Measurements from ENCODE around the gene CLCNKB. TPM values are rescaled to one million over a fixed set of nuclear protein-coding genes. Genes with fewer than 3 reads are reported as not detected.

CLCNKB gene
- total and polyA plus RNA-seq, 12 donors: 0.57 to 3.4 (median 2.0) TPM

DNA sequence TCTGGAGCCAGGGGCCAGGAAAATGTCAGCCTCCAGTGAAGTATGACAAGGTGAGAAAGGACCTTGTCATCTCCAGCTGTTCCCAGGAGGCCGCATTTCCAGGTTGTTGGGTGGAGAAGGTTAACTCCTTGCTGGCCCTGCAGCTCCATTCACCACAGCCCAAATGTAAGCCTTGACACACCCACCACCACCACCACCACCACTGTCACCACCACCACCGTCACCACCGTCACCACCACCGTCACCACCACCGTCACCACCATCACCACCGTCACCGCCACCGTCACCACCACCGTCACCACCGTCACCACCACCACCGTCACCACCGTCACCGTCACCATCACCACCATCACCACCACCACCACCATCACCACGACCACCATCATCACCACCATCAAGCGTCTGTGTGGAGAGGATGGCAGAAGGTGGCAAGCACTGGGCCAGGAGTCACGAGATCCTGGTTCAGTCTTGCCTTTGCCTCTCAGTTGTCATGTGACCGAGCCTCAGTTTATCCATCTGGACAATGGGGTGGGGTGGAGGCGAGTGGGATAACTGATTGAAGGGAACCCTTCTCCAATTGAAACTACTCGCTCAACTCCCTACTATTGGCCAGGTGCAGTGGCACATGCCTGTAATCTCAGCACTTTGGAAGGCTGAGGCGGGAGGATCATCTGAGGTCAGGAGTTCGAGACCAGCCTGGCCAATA, 51.0 kb downstream of the CLCNKB start:
- Histone ChIP-seq H3K36me3 (no peaks in the 10 kb centered on the region), H3K4me3 (no peak overlapping the region), H3K9me3 (no peaks in the 10 kb centered on the region), H3K27ac (no peak overlapping the region), H3K4me1 (no peaks in the 10 kb centered on the region), H3K27me3 (no peaks in the 10 kb centered on the region)
- ATAC-seq (no peak), DNase-seq (no peak)
- 94 to 97% methylated on average over 21 of the region's 21 CpGs for WGBS, 2 donors
- TF ChIP-seq, protein P1, sequence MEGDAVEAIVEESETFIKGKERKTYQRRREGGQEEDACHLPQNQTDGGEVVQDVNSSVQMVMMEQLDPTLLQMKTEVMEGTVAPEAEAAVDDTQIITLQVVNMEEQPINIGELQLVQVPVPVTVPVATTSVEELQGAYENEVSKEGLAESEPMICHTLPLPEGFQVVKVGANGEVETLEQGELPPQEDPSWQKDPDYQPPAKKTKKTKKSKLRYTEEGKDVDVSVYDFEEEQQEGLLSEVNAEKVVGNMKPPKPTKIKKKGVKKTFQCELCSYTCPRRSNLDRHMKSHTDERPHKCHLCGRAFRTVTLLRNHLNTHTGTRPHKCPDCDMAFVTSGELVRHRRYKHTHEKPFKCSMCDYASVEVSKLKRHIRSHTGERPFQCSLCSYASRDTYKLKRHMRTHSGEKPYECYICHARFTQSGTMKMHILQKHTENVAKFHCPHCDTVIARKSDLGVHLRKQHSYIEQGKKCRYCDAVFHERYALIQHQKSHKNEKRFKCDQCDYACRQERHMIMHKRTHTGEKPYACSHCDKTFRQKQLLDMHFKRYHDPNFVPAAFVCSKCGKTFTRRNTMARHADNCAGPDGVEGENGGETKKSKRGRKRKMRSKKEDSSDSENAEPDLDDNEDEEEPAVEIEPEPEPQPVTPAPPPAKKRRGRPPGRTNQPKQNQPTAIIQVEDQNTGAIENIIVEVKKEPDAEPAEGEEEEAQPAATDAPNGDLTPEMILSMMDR (IDR thresholded peaks at IDR 0.05): no peak
- intact Hi-C loops (cut with DNase I): no loop called here

DNA sequence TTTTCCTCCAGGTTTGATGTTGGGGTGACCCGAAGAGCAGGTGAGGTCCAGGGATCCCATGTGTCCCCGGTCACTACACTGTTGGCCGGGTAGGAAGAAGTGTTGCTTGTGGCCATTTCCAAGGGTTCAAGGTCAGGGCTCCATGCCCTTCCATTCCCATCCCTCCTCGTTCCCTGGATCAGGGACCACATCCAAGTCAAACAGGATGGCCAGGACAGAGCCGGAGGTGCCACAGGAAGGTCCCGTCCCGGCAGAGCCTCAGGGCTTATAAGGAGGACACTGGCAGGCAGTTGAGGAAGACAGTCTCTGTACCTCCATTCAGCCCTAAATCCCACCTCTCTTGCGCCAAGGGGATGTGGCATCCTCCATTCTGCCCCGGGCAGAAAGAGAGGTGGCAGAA, 51.9 kb downstream of the CLCNKB start:
- no peaks in the 10 kb centered on the region for H3K4me1 ChIP-seq
- no peak overlapping the region for H3K4me3 ChIP-seq
- intact Hi-C loops (cut with DNase I): no loop called here
- no peak overlapping the region for H3K27ac ChIP-seq
- WGBS, 2 donors: 60 to 70% methylated on average over 9 of the region's 9 CpGs
- no peaks in the 10 kb centered on the region for H3K9me3 ChIP-seq
- no peaks in the 10 kb centered on the region for H3K27me3 ChIP-seq
- no peak for DNase-seq
- TF ChIP-seq, protein P1 (IDR thresholded peaks at IDR 0.05): no peak
- ATAC-seq: no peak
- no peaks in the 10 kb centered on the region for H3K36me3 ChIP-seq

DNA sequence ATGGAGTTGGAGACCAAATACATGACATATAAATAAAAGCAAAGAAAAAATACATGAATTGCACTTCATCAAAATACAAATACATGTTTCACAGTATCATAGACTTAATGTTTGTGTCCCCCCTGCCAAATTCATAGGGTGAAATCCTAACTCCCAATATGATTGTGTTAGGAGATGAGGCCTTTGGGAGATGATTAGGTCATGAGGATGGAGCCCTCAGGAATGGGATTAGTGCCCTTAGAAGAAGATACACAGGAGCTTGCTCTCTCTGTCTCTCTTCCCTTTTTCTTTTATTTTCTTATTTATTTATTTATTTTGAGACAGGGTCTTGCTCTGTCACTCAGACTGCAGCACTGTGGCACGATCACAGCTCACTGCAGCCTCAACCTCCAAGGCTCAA, 55.8 kb downstream of the CLCNKB start:
- intact Hi-C loops (cut with DNase I): no loop called here
- Histone ChIP-seq H3K4me1 (no peaks in the 10 kb centered on the region), H3K9me3 (no peaks in the 10 kb centered on the region), H3K36me3 (no peaks in the 10 kb centered on the region), H3K4me3 (no peak overlapping the region), H3K27ac (no peak overlapping the region), H3K27me3 (no peaks in the 10 kb centered on the region)
- TF ChIP-seq, protein P1 (IDR thresholded peaks at IDR 0.05): no peak
- DNase-seq (no peak), ATAC-seq (no peak)
- WGBS, 2 donors: 97 to 100% methylated on average over 1 of the region's 1 CpG

DNA sequence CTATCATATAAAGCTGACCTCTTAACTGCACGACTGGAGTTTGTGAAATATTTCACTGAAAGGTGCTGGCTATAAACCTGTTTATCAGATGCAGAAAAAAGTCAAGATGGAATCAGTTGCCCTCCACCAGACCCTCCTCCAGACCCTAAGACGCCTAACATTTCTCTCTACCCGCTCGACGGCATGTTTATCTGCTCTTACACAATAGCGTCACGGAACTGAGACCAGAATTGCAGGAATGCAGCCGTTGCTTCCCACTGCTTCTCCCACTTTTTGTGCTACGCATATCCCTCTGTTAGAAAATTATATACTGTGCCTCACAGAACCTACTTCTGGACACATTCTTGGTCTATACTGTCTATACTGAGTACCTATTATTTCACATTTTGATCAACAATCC, 58.0 kb downstream of the CLCNKB start:
- 77 to 84% methylated on average over 9 of the region's 9 CpGs for WGBS, 2 donors
- ATAC-seq (no peak), DNase-seq (no peak)
- H3K4me1 ChIP-seq: peaks cover 0 to 4% (median 0%) of the 10 kb centered on the region in 9 donors
- H3K9me3 ChIP-seq: no peaks in the 10 kb centered on the region
- no peak overlapping the region for H3K27ac ChIP-seq
- TF ChIP-seq, protein P1 (IDR thresholded peaks at IDR 0.05): no peak
- intact Hi-C loops (cut with DNase I): no loop called here
- no peaks in the 10 kb centered on the region for H3K36me3 ChIP-seq
- H3K4me3 ChIP-seq: no peak overlapping the region
- no peaks in the 10 kb centered on the region for H3K27me3 ChIP-seq

Other genes starting within 250 kb of the CLCNKB start
- 1 to 10 TPM; 2.1 to 6.3 (median 3.2) TPM for gene UQCRHL, start 236.1 kb upstream of the CLCNKB start, total RNA-seq
- 1 to 10 TPM; 4.5 to 8.6 TPM for gene UQCRHL, start 236.1 kb upstream of the CLCNKB start, polyA plus RNA-seq
- gene SPEN, start 196.1 kb upstream of the CLCNKB start, total RNA-seq: 10 to 100 TPM; 24.1 to 34.4 (median 28.1) TPM
- 10 to 100 TPM; 11.2 to 12.4 TPM for gene SPEN, start 196.1 kb upstream of the CLCNKB start, polyA plus RNA-seq
- gene ZBTB17, start 67.7 kb upstream of the CLCNKB start, total RNA-seq: 10 to 100 TPM; 16.4 to 25.0 (median 20.4) TPM
- 10 to 100 TPM; 27.3 to 54.9 TPM for gene ZBTB17, start 67.7 kb upstream of the CLCNKB start, polyA plus RNA-seq
- under 1 TPM in 5 of 10 donors, not detected in 5; 0.15 to 0.79 (median 0.28) TPM for gene SRARP, start 39.5 kb upstream of the CLCNKB start, total RNA-seq
- gene SRARP, start 39.5 kb upstream of the CLCNKB start, polyA plus RNA-seq: under 1 TPM; 0.35 to 0.95 TPM
- gene HSPB7, start 25.7 kb upstream of the CLCNKB start, total RNA-seq: 1,000 to 10,000 TPM; 4,333 to 6,303 (median 4,923) TPM
- 1,000 to 10,000 TPM; 5,521 to 6,425 TPM for gene HSPB7, start 25.7 kb upstream of the CLCNKB start, polyA plus RNA-seq
- 1 to 10 TPM in 1 of 10 donors, under 1 TPM in 8, not detected in 1; 0.19 to 1.0 (median 0.33) TPM for gene CLCNKA, start 21.7 kb upstream of the CLCNKB start, total RNA-seq
- gene CLCNKA, start 21.7 kb upstream of the CLCNKB start, polyA plus RNA-seq: under 1 TPM; 0.52 to 0.73 TPM
- gene FAM131C, start 29.9 kb downstream of the CLCNKB start, total RNA-seq: 10 to 100 TPM in 1 of 10 donors, 1 to 10 TPM in 8, under 1 TPM in 1; 0.72 to 11.8 (median 2.4) TPM
- 1 to 10 TPM in 1 of 2 donors, under 1 TPM in 1; 0.86 to 6.4 TPM for gene FAM131C, start 29.9 kb downstream of the CLCNKB start, polyA plus RNA-seq
- gene EPHA2, start 112.3 kb downstream of the CLCNKB start, total RNA-seq: 10 to 100 TPM in 9 of 10 donors, 1 to 10 TPM in 1; 8.3 to 25.1 (median 11.9) TPM
- gene EPHA2, start 112.3 kb downstream of the CLCNKB start, polyA plus RNA-seq: 1 to 10 TPM; 7.8 to 9.3 TPM
- 1 to 10 TPM in 7 of 10 donors, under 1 TPM in 3; 0.49 to 3.0 (median 1.6) TPM for gene ARHGEF19, start 168.9 kb downstream of the CLCNKB start, total RNA-seq
- gene ARHGEF19, start 168.9 kb downstream of the CLCNKB start, polyA plus RNA-seq: 1 to 10 TPM; 1.9 to 5.4 TPM
- gene CPLANE2, start 193.4 kb downstream of the CLCNKB start, total RNA-seq: 10 to 100 TPM in 2 of 10 donors, 1 to 10 TPM in 8; 3.9 to 11.1 (median 7.2) TPM
- 1 to 10 TPM; 2.2 to 2.3 TPM for gene CPLANE2, start 193.4 kb downstream of the CLCNKB start, polyA plus RNA-seq

Data from heart right ventricle (tissue), 16 donors.